HepG2 (cell line): ENCODE results near the gene PELI1.

Source experiments
- ETV5 ChIP-seq: IDR thresholded peaks from 2 replicates; pipeline ENCODE4 v1.6.1; 2018; ENCODE audit warnings: missing biosample characterization, missing genetic modification reagents, inconsistent platforms, borderline replicate concordance
- HMG20A ChIP-seq: IDR thresholded peaks from 2 replicates; pipeline ENCODE4 v1.6.1; 2016; ENCODE audit warnings: borderline replicate concordance
- HNRNPK ChIP-seq: fragments of 200-400 bp; formaldehyde crosslinking; IDR thresholded peaks from 2 replicates; pipeline ENCODE4 v1.6.1; 2018; ENCODE audit warnings: low read length, low read depth, moderate library complexity, mild to moderate bottlenecking; ENCODE audit not compliant: poor library complexity, severe bottlenecking
- ZNF615 ChIP-seq: sonication (generic); formaldehyde crosslinking; IDR thresholded peaks from 2 replicates; pipeline ENCODE4 v1.5.0; 2020; ENCODE audit warnings: mild to moderate bottlenecking, missing genetic modification reagents, borderline replicate concordance
- TF ChIP-seq, protein P1 (sequence below): IDR thresholded peaks from 2 replicates; pipeline ENCODE4 v1.6.1; 2016; ENCODE audit warnings: low read depth, borderline replicate concordance
- TF ChIP-seq, protein P2 (sequence below): sonication (generic); formaldehyde crosslinking; IDR thresholded peaks from 2 replicates; pipeline ENCODE4 v1.5.0; 2020; ENCODE audit warnings: mild to moderate bottlenecking, missing genetic modification reagents, moderate library complexity
- TF ChIP-seq, protein P3 (sequence below): sonication (generic); formaldehyde crosslinking; IDR thresholded peaks from 2 replicates; pipeline ENCODE4 v1.4.0; 2020; ENCODE audit warnings: low read depth, missing genetic modification reagents
- TF ChIP-seq, protein P4 (sequence below), 2 experiments: IDR thresholded peaks; 2 replicates each; pipeline ENCODE4 v1.6.1; 2011 to 2012; ENCODE audit warnings: low read length in 2 of 2, borderline replicate concordance in 1 of 2, low read depth in 1 of 2, mild to moderate bottlenecking in 1 of 2, moderate library complexity in 1 of 2

GRCh38 chr2:64114063-64114911, 29.9 kb downstream of the PELI1 start:
- TF ChIP-seq, protein P1, sequence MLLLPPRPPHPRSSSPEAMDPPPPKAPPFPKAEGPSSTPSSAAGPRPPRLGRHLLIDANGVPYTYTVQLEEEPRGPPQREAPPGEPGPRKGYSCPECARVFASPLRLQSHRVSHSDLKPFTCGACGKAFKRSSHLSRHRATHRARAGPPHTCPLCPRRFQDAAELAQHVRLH (CRISPR knock-in tag): no peak
- TF ChIP-seq HNRNPK: no peak
- TF ChIP-seq ETV5 (CRISPR knock-in tag): no peak
- no peak for TF ChIP-seq HMG20A
- TF ChIP-seq, protein P2, sequence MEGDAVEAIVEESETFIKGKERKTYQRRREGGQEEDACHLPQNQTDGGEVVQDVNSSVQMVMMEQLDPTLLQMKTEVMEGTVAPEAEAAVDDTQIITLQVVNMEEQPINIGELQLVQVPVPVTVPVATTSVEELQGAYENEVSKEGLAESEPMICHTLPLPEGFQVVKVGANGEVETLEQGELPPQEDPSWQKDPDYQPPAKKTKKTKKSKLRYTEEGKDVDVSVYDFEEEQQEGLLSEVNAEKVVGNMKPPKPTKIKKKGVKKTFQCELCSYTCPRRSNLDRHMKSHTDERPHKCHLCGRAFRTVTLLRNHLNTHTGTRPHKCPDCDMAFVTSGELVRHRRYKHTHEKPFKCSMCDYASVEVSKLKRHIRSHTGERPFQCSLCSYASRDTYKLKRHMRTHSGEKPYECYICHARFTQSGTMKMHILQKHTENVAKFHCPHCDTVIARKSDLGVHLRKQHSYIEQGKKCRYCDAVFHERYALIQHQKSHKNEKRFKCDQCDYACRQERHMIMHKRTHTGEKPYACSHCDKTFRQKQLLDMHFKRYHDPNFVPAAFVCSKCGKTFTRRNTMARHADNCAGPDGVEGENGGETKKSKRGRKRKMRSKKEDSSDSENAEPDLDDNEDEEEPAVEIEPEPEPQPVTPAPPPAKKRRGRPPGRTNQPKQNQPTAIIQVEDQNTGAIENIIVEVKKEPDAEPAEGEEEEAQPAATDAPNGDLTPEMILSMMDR (CRISPR knock-in tag): no peak
- TF ChIP-seq, protein P3, sequence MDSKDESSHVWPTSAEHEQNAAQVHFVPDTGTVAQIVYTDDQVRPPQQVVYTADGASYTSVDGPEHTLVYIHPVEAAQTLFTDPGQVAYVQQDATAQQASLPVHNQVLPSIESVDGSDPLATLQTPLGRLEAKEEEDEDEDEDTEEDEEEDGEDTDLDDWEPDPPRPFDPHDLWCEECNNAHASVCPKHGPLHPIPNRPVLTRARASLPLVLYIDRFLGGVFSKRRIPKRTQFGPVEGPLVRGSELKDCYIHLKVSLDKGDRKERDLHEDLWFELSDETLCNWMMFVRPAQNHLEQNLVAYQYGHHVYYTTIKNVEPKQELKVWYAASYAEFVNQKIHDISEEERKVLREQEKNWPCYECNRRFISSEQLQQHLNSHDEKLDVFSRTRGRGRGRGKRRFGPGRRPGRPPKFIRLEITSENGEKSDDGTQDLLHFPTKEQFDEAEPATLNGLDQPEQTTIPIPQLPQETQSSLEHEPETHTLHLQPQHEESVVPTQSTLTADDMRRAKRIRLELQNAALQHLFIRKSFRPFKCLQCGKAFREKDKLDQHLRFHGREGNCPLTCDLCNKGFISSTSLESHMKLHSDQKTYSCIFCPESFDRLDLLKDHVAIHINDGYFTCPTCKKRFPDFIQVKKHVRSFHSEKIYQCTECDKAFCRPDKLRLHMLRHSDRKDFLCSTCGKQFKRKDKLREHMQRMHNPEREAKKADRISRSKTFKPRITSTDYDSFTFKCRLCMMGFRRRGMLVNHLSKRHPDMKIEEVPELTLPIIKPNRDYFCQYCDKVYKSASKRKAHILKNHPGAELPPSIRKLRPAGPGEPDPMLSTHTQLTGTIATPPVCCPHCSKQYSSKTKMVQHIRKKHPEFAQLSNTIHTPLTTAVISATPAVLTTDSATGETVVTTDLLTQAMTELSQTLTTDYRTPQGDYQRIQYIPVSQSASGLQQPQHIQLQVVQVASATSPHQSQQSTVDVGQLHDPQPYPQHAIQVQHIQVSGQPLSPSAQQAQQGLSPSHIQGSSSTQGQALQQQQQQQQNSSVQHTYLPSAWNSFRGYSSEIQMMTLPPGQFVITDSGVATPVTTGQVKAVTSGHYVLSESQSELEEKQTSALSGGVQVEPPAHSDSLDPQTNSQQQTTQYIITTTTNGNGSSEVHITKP (CRISPR knock-in tag): no peak
- no peak for TF ChIP-seq ZNF615 (CRISPR knock-in tag)
- TF ChIP-seq, protein P4, sequence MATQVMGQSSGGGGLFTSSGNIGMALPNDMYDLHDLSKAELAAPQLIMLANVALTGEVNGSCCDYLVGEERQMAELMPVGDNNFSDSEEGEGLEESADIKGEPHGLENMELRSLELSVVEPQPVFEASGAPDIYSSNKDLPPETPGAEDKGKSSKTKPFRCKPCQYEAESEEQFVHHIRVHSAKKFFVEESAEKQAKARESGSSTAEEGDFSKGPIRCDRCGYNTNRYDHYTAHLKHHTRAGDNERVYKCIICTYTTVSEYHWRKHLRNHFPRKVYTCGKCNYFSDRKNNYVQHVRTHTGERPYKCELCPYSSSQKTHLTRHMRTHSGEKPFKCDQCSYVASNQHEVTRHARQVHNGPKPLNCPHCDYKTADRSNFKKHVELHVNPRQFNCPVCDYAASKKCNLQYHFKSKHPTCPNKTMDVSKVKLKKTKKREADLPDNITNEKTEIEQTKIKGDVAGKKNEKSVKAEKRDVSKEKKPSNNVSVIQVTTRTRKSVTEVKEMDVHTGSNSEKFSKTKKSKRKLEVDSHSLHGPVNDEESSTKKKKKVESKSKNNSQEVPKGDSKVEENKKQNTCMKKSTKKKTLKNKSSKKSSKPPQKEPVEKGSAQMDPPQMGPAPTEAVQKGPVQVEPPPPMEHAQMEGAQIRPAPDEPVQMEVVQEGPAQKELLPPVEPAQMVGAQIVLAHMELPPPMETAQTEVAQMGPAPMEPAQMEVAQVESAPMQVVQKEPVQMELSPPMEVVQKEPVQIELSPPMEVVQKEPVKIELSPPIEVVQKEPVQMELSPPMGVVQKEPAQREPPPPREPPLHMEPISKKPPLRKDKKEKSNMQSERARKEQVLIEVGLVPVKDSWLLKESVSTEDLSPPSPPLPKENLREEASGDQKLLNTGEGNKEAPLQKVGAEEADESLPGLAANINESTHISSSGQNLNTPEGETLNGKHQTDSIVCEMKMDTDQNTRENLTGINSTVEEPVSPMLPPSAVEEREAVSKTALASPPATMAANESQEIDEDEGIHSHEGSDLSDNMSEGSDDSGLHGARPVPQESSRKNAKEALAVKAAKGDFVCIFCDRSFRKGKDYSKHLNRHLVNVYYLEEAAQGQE (IDR thresholded peaks at IDR 0.05; ENCODE audit: borderline replicate concordance in 1 of 2, low read depth in 1 of 2, low read length in 2 of 2): no peak
